Measurements from ENCODE around the gene GOLIM4.

DNA sequence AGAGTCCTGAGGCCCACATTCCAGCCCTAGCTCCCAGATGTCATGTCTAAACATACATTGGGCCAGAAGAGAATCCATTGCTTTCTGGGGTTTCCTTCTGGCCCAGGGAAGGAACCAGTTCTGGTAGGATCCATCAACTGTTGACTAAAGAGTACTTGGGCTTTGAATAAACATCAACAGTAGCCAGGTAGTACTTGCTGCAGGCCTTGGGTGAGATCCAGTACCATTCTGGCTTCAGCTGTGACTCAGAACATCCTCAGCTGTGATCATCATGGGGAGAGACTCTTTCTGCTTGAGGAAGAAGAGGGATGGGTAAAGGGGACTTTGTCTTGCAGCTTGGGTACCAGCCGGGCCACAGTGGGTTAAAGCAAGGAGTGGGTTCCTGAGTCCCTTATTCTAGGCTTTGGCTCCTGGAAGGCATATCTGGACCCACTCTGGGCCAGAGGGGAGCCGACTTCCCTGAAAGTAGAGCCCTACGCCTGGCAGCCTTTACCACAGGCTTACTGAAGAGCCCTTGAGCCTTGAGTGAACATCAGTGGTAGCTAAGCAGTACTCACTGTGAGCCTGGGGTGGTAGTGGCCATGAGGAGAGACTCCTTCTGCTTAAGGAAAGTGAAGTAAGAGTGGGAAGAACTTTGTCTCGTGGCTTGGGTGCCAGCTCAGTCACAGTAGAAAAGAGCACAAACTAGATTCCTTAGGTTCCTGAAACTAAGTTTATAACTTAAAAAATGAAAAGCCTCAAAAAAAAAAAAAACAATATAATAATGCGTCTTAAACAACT lies 128.3 kb downstream of the GOLIM4 start:
- TF ChIP-seq, protein P1, sequence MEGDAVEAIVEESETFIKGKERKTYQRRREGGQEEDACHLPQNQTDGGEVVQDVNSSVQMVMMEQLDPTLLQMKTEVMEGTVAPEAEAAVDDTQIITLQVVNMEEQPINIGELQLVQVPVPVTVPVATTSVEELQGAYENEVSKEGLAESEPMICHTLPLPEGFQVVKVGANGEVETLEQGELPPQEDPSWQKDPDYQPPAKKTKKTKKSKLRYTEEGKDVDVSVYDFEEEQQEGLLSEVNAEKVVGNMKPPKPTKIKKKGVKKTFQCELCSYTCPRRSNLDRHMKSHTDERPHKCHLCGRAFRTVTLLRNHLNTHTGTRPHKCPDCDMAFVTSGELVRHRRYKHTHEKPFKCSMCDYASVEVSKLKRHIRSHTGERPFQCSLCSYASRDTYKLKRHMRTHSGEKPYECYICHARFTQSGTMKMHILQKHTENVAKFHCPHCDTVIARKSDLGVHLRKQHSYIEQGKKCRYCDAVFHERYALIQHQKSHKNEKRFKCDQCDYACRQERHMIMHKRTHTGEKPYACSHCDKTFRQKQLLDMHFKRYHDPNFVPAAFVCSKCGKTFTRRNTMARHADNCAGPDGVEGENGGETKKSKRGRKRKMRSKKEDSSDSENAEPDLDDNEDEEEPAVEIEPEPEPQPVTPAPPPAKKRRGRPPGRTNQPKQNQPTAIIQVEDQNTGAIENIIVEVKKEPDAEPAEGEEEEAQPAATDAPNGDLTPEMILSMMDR (IDR thresholded peaks at IDR 0.05; ENCODE audit: poor library complexity, severe bottlenecking): no peak
- TF ChIP-seq EP300 (conservative IDR thresholded peaks at IDR 0.05; ENCODE audit: poor library complexity, severe bottlenecking) (no peak), MXI1 (conservative IDR thresholded peaks at IDR 0.05; ENCODE audit: poor library complexity, severe bottlenecking) (no peak), EZH2 (IDR thresholded peaks at IDR 0.05; ENCODE audit: borderline replicate concordance, insufficient read depth, low read length, poor library complexity, severe bottlenecking) (no peak), POLR2AphosphoS5 (IDR thresholded peaks at IDR 0.05) (no peak)
- TF ChIP-seq, protein P2, sequence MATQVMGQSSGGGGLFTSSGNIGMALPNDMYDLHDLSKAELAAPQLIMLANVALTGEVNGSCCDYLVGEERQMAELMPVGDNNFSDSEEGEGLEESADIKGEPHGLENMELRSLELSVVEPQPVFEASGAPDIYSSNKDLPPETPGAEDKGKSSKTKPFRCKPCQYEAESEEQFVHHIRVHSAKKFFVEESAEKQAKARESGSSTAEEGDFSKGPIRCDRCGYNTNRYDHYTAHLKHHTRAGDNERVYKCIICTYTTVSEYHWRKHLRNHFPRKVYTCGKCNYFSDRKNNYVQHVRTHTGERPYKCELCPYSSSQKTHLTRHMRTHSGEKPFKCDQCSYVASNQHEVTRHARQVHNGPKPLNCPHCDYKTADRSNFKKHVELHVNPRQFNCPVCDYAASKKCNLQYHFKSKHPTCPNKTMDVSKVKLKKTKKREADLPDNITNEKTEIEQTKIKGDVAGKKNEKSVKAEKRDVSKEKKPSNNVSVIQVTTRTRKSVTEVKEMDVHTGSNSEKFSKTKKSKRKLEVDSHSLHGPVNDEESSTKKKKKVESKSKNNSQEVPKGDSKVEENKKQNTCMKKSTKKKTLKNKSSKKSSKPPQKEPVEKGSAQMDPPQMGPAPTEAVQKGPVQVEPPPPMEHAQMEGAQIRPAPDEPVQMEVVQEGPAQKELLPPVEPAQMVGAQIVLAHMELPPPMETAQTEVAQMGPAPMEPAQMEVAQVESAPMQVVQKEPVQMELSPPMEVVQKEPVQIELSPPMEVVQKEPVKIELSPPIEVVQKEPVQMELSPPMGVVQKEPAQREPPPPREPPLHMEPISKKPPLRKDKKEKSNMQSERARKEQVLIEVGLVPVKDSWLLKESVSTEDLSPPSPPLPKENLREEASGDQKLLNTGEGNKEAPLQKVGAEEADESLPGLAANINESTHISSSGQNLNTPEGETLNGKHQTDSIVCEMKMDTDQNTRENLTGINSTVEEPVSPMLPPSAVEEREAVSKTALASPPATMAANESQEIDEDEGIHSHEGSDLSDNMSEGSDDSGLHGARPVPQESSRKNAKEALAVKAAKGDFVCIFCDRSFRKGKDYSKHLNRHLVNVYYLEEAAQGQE (IDR thresholded peaks at IDR 0.05; ENCODE audit: borderline replicate concordance): no peak

Data from neural cell (in vitro differentiated cells).